GM06990 (cell line): ENCODE results near the gene NRIP2.
"Not testable (repeated sequence)": the region's sequence is repeated elsewhere in the genome, so short reads cannot be mapped to it uniquely, and the experiment has no call there.

Experiments
- DNase-seq: peaks from one replicate; pipeline ENCODE4 v3.0.0-alpha.2; 2011; ENCODE audit not compliant: insufficient read length; ENCODE audit errors: extremely low read depth
- H3K27me3 ChIP-seq: replicated peaks from 2 replicates; pipeline ENCODE4 v1.6.0; 2011; ENCODE audit warnings: low read length; ENCODE audit not compliant: control insufficient read depth, insufficient read depth
- H3K36me3 ChIP-seq: 2 replicates; pipeline ENCODE4 v1.5.1; 2011; ENCODE audit warnings: low read length; ENCODE audit not compliant: control insufficient read depth, insufficient read depth
- H3K4me3 ChIP-seq: replicated peaks from 2 replicates; pipeline ENCODE4 v1.5.1; 2011; ENCODE audit warnings: low read depth, mild to moderate bottlenecking, control low read depth, low read length
- TF ChIP-seq, protein P1 (sequence below): IDR thresholded peaks from 2 replicates; pipeline ENCODE4 v1.5.1; 2011; ENCODE audit warnings: low read length, control low read depth, mild to moderate bottlenecking, inconsistent platforms; ENCODE audit not compliant: insufficient read depth, poor library complexity, severe bottlenecking

Gene NRIP2

GRCh38 chr12:2876431-2877046, 41.7 kb upstream of the NRIP2 start:
- peaks cover 12% of the 10 kb centered on the region for H3K36me3 ChIP-seq
- peak; percentile 78 for DNase-seq
- H3K27me3 ChIP-seq = no peaks in the 10 kb centered on the region
- TF ChIP-seq, protein P1, sequence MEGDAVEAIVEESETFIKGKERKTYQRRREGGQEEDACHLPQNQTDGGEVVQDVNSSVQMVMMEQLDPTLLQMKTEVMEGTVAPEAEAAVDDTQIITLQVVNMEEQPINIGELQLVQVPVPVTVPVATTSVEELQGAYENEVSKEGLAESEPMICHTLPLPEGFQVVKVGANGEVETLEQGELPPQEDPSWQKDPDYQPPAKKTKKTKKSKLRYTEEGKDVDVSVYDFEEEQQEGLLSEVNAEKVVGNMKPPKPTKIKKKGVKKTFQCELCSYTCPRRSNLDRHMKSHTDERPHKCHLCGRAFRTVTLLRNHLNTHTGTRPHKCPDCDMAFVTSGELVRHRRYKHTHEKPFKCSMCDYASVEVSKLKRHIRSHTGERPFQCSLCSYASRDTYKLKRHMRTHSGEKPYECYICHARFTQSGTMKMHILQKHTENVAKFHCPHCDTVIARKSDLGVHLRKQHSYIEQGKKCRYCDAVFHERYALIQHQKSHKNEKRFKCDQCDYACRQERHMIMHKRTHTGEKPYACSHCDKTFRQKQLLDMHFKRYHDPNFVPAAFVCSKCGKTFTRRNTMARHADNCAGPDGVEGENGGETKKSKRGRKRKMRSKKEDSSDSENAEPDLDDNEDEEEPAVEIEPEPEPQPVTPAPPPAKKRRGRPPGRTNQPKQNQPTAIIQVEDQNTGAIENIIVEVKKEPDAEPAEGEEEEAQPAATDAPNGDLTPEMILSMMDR = no peak
- H3K4me3 ChIP-seq = peak overlapping the region; percentile 96

DNA sequence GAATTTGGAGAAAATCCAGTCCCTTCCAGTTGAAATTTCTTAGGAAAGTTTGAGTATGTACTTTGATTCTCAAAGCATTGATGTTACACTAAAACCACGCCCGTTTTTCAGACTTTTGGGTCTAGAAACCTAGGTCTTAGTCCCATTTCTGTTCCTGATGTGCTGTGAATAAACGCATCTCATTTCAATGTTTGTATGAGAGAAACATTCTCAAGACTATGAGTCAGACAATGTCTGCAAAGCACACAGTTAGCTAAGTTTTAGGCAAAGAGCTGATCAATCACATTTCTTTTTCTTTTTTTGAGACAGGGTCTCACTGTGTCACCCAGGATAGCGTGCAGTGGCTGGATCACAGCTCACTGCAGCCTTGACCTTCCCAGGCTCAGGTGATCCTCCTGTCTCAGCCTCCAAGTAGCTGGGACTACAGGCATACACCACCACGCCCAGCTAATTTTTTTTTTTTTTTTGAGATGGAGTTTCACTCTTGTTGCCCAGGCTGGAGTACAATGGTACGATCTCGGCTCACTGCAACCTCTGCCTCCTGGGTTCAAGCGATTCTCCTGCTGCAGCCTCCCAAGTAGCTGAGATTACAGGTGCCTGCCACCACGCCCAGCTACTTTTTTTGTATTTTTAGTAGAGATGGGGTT, 34.3 kb upstream of the NRIP2 start:
- not testable (repeated sequence) for H3K4me3 ChIP-seq, DNase-seq, H3K27me3 ChIP-seq
- peaks cover 34% of the 10 kb centered on the region for H3K36me3 ChIP-seq

- H3K36me3 ChIP-seq = peaks cover 25% of the 10 kb centered on the region
- H3K4me3 ChIP-seq = no peak overlapping the region
- TF ChIP-seq, protein P1 = no peak
- H3K27me3 ChIP-seq = no peaks in the 10 kb centered on the region
- no peak for DNase-seq
These were observed 29.4 kb upstream of the NRIP2 start for GRCh38 chr12:2864198-2864597.

DNA sequence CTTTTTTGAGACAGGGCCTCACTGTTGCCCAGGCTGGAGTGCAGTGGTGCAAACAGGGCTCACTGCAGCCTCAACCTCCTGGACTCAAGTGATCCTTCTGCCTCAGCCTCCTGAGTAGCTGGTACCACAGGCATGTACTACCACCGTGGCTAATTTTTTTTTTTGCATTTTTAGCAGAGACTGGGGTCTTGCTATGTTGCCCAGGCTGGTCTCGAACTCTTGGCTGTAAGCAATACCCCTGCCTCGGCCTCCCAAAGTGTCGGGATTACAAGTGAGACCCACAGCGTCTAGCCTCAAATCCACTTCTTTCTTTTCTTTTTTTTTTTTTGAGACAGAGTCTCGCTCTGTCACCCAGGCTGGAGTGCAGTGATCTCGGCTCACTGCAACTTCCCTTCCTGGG, 28.6 kb upstream of the NRIP2 start:
- not testable (repeated sequence) for H3K27me3 ChIP-seq, DNase-seq, H3K4me3 ChIP-seq
- peaks cover 30% of the 10 kb centered on the region for H3K36me3 ChIP-seq

GRCh38 chr12:2862876-2863275, 28.0 kb upstream of the NRIP2 start:
- no peak overlapping the region for H3K4me3 ChIP-seq
- TF ChIP-seq, protein P1 = no peak
- DNase-seq = no peak
- no peaks in the 10 kb centered on the region for H3K27me3 ChIP-seq
- H3K36me3 ChIP-seq = peaks cover 31% of the 10 kb centered on the region

DNA sequence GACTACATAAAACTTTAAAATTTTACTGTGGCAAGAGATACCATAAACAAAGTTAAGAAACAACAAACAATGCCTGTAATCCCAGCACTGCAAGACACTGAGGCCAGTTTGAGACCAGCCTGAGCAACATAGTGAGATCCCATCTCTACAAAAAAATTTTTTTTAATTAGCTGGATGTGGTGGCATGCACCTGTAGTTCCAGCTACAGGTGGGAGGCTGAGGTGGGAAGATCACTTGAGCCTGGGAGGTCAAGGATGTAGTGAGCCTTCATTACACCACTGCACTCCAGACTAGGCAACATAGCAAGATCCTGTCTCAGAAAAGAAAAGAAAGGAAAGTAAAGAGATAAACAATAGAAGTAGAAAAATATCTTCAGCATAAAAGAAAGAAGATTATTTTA, 25.3 kb upstream of the NRIP2 start:
- DNase-seq = no peak
- Histone ChIP-seq H3K36me3 (peaks cover 26% of the 10 kb centered on the region), H3K4me3 (no peak overlapping the region), H3K27me3 (no peaks in the 10 kb centered on the region)
- TF ChIP-seq, protein P1 = no peak
